Stimulated activated CD8-positive, alpha-beta memory T cell treated with anti-CD3 and anti-CD28 coated beads, Interleukin-12 subunit alpha, Interleukin-12 subunit beta, amount 100 ng/mL, for 1 hour (primary cell): ENCODE data around the gene RALGPS1.

Experiments used
- DNase-seq: peaks from one replicate; pipeline ENCODE4 v3.0.0-alpha.2; 2020; ENCODE audit warnings: low read depth

The RALGPS1 gene

GRCh38 chr9:127207734-127208410, 293.3 kb downstream of the RALGPS1 start:
- DNase-seq, result no peak

- DNase-seq, result no peak
Measured at GRCh38 chr9:127208416-127208815, 293.8 kb downstream of the RALGPS1 start.

- no peak for DNase-seq
Measured at GRCh38 chr9:127209220-127209619, 294.6 kb downstream of the RALGPS1 start.

- no peak for DNase-seq
Measured at GRCh38 chr9:127209948-127210640, 295.5 kb downstream of the RALGPS1 start.

DNA sequence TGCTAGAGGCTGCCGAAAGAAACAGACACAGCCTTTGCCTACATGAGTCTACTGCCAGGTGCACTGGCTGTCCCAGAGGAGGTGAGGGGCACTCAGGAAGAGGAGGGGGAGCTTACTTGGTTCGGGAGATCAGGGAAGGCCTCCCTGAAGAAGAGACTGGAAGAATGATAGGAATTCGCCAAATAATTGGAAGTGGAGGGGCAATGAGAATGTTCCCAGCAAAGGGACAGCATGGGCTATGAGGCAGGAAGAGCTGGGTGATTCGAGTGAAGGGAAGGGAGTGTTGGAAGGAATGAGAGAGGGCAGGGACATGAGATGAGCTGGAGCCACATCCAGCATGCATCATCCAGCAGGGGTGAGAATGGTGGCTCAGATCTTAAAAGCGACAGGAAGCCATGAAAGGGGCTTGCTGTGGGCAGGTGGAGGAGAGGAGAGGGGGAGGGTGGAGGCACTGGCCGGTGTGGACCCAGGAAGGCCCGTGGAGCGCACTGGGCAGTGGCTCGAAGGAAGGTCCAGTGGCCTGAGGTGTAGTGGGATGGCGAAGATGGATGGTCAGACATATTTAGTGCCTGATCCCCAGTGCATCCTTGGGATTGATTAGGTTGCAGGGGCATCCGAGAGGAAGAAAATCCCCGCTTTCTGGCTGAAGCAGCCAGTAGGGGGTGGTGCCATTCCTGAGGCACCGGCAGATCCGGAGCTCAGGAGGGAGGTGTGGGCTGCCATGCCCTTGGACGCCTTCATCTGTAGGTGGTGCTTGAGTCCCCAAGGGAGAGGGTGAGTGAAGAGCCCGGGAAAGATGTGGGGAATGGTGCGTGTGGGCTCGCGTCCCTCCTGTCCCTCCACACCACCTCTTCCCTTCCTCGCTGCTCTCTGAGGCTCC, 296.5 kb downstream of the RALGPS1 start:
- DNase-seq, result no peak

- DNase-seq, result no peak
Measured at GRCh38 chr9:127211983-127212382, 297.4 kb downstream of the RALGPS1 start.

DNA sequence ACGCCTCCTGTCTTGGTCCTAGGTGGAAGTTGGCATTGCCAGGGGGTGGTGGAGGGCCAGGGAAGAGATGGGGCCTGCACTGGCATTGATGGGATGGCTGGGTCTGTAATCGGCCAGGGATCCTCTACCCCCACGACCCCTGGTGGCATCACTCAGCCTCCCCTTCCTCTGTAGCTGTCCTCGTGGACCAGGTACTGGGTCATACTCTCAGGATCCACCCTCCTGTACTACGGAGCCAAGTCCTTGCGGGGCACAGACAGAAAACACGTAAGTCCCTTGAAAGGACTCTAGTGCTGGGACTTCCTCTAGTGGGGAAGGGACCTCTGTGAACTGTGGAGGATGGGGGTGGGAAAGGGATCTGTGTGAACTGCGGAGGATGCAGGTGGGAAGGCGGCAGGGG, 297.9 kb downstream of the RALGPS1 start:
- DNase-seq, result no peak

GRCh38 chr9:127213859-127214258, 299.3 kb downstream of the RALGPS1 start:
- no peak for DNase-seq

- DNase-seq, result peak; percentile 40
Measured at GRCh38 chr9:127214421-127215267, 300.1 kb downstream of the RALGPS1 start.

GRCh38 chr9:127215268-127216209, 301.0 kb downstream of the RALGPS1 start:
- DNase-seq, result no peak

GRCh38 chr9:127216210-127216887, 301.8 kb downstream of the RALGPS1 start:
- no peak for DNase-seq

- DNase-seq, result no peak
Measured at GRCh38 chr9:127216888-127217217, 302.3 kb downstream of the RALGPS1 start.

- DNase-seq, result no peak
Measured at GRCh38 chr9:127218818-127219217, 304.2 kb downstream of the RALGPS1 start.

DNA sequence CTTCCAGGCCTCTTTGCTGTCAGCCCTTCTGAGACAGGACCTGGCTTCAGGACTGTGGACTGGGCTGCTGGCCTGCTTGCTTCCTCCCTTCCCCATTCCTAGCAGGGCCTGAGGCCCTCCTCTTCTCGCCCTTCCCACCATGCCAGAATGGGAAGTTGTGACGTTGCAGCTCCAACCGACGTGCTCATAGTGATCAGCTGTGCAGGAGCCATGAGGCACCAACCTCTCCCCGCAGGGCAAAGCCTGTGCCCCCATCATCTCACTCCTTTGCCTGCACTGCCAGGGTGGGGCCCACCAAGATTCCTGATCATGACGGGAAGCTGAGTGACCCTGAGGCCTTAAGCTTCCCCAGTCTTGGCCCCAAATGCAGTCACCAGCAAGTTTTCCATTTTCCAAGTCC, 304.9 kb downstream of the RALGPS1 start:
- DNase-seq, result no peak

DNA sequence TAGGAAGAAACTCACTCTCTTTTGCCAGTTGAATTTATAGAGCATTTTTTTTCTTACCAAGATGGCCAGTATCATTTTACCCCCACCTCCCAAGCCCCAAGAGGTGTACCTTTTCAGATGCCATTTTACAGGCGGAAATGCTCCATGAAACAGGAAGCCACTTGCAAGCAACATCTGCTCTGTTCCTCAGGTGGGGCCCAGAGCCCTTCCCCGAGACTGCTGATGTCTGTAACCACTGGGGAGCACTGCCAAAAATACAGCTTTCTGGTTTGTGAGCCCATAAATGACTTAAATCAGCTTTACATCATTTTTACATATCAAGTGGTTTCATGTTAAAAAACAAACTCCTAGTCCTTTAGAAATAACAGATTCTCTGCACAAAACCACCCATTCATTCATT, 307.1 kb downstream of the RALGPS1 start:
- DNase-seq, result no peak

DNA sequence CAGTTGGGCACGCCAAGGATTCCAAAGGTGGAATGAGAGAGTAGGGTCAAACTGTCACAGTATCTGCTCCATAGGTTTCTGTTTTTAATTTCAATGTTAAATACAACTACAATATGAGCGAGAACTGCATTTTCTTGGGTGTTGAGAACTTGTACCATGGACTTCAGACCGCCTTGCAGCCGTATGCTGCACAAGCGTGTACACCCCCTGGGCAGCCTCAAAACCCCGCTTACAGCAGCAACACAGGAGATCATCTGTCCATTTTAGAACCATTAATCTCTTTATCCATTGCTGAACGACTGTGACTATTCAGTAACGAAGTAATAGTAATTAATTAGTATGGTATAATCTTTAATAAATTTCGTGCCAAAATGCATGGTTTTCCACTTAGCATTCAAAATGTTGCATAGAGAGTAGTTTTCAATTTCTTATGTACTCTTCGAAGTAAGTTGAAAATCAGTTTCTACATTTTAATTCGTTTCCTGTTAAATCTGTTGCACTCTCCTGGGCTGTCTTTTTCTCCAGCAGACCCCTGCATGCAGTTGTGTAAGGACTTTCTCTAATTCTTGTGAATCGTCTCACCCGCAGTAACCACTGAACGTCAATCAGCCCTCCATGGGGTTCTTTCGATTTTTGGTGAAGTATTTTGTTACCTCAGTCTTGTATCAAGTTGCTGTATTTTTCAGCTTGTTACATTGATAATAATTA, 308.0 kb downstream of the RALGPS1 start:
- DNase-seq, result no peak

- no peak for DNase-seq
Measured at GRCh38 chr9:127223266-127223665, 308.7 kb downstream of the RALGPS1 start.

GRCh38 chr9:127223810-127224177, 309.2 kb downstream of the RALGPS1 start:
- no peak for DNase-seq

- peak; percentile 67 for DNase-seq
Measured at GRCh38 chr9:127224178-127224882, 309.7 kb downstream of the RALGPS1 start.
